ENCODE measurements around the gene CYSLTR2. TPM values are rescaled to one million over a fixed set of nuclear protein-coding genes. Genes with fewer than 3 reads are reported as not detected.

CYSLTR2 gene
- total and polyA plus RNA-seq, 12 donors: 0.50 to 41.6 (median 12.8) TPM

- TF ChIP-seq CTCF (IDR thresholded peaks at IDR 0.05): no peak
- TF ChIP-seq POLR2A (IDR thresholded peaks at IDR 0.05): no peak
- DNase-seq: no peak
- no peaks in the 10 kb centered on the region for H3K27me3 ChIP-seq
- H3K27ac ChIP-seq: no peak overlapping the region
- H3K36me3 ChIP-seq (replicated peaks in 1 of 2): no peaks in the 10 kb centered on the region
- intact Hi-C loops (cut with DNase I): no loop called here
- no peak overlapping the region for H3K4me3 ChIP-seq
- peaks cover under 1 to 3% of the 10 kb centered on the region in 2 donors for H3K4me1 ChIP-seq (replicated peaks in 1 of 2)
- H3K9me3 ChIP-seq (replicated peaks in 1 of 3): no peaks in the 10 kb centered on the region
Observed at GRCh38 chr13:48644951-48645350, 8.8 kb upstream of the CYSLTR2 start.

- Histone ChIP-seq H3K4me3 (no peak overlapping the region), H3K9me3 (replicated peaks in 1 of 3) (no peaks in the 10 kb centered on the region), H3K36me3 (replicated peaks in 1 of 2) (no peaks in the 10 kb centered on the region), H3K27ac (no peak overlapping the region), H3K4me1 (replicated peaks in 1 of 2) (peaks cover 5 to 9% of the 10 kb centered on the region in 2 donors), H3K27me3 (no peaks in the 10 kb centered on the region)
- no peak for DNase-seq
- TF ChIP-seq CTCF (IDR thresholded peaks at IDR 0.05) (no peak), POLR2A (IDR thresholded peaks at IDR 0.05) (no peak)
- intact Hi-C loops (cut with DNase I): no loop called here
- WGBS, 4 donors: 93 to 95% (median 94%) methylated on average over 3 of the region's 3 CpGs
Observed at GRCh38 chr13:48645845-48646244, 7.9 kb upstream of the CYSLTR2 start.

- peaks cover 5 to 9% of the 10 kb centered on the region in 2 donors for H3K4me1 ChIP-seq (replicated peaks in 1 of 2)
- no peak for DNase-seq
- WGBS, 4 donors: 95 to 100% (median 98%) methylated on average over 1 to 3 of the region's 3 CpGs; no CpG with 5 or more reads in 1 of the 4 donors
- intact Hi-C loops (cut with DNase I): no loop called here
- no peaks in the 10 kb centered on the region for H3K9me3 ChIP-seq (replicated peaks in 1 of 3)
- TF ChIP-seq POLR2A (IDR thresholded peaks at IDR 0.05) (no peak), CTCF (IDR thresholded peaks at IDR 0.05) (no peak)
- no peaks in the 10 kb centered on the region for H3K36me3 ChIP-seq (replicated peaks in 1 of 2)
- H3K27ac ChIP-seq: no peak overlapping the region
- no peak overlapping the region for H3K4me3 ChIP-seq
- H3K27me3 ChIP-seq: no peaks in the 10 kb centered on the region
Observed at GRCh38 chr13:48646791-48647190, 6.9 kb upstream of the CYSLTR2 start.

- Histone ChIP-seq H3K27ac (no peak overlapping the region), H3K4me3 (no peak overlapping the region), H3K36me3 (replicated peaks in 1 of 2) (no peaks in the 10 kb centered on the region), H3K9me3 (replicated peaks in 1 of 3) (no peaks in the 10 kb centered on the region), H3K4me1 (replicated peaks in 1 of 2) (peaks cover 5 to 9% of the 10 kb centered on the region in 2 donors), H3K27me3 (no peaks in the 10 kb centered on the region)
- DNase-seq: no peak
- no peak for TF ChIP-seq CTCF (IDR thresholded peaks at IDR 0.05)
- TF ChIP-seq POLR2A (IDR thresholded peaks at IDR 0.05): no peak
- WGBS, 4 donors: 96 to 100% (median 99%) methylated on average over 2 of the region's 2 CpGs
- intact Hi-C loops (cut with DNase I): no loop called here
Observed at GRCh38 chr13:48647625-48648024, 6.1 kb upstream of the CYSLTR2 start.

Data from adrenal gland (tissue), 12 donors.